GM23248 (cell line): Measurements from ENCODE around the gene NAT16. TPM values are rescaled to one million over a fixed set of nuclear protein-coding genes. Genes with fewer than 3 reads are reported as not detected.

Experiments
- DNase-seq: peaks from one replicate; pipeline ENCODE4 v3.0.0-alpha.2; 2015
- H2AFZ ChIP-seq: fragments of 200-600 bp; sonication (generic); 2 replicates; pipeline ENCODE4 v1.6.1; 2016; ENCODE audit warnings: antibody characterized with exemption
- H3F3A ChIP-seq: fragments of 200-600 bp; sonication (generic); 2 replicates; pipeline ENCODE4 v1.6.1; 2016; ENCODE audit warnings: mild to moderate bottlenecking, antibody characterized with exemption, mixed run types; ENCODE audit not compliant: insufficient read depth
- H3K27ac ChIP-seq: fragments of 200-600 bp; sonication (generic); 2 replicates; pipeline ENCODE4 v1.5.1; 2016; ENCODE audit warnings: mild to moderate bottlenecking
- H3K27me3 ChIP-seq: fragments of 200-600 bp; sonication (generic); replicated peaks from 2 replicates; pipeline ENCODE4 v1.6.1; 2016; ENCODE audit warnings: mild to moderate bottlenecking; ENCODE audit not compliant: insufficient read depth
- H3K36me3 ChIP-seq: fragments of 200-600 bp; sonication (generic); 2 replicates; pipeline ENCODE4 v1.6.1; 2016; ENCODE audit warnings: low read depth, mild to moderate bottlenecking
- H3K4me1 ChIP-seq: fragments of 200-600 bp; sonication (generic); 2 replicates; pipeline ENCODE4 v1.6.1; 2016; ENCODE audit warnings: mild to moderate bottlenecking; ENCODE audit not compliant: insufficient read depth
- H3K4me2 ChIP-seq: fragments of 200-600 bp; sonication (generic); one replicate; pipeline ENCODE4 v1.6.1; 2016; ENCODE audit warnings: mild to moderate bottlenecking; ENCODE audit not compliant: unreplicated experiment
- H3K4me3 ChIP-seq: fragments of 200-600 bp; sonication (generic); 2 replicates; pipeline ENCODE4 v1.5.1; 2016; ENCODE audit warnings: mild to moderate bottlenecking
- H3K79me2 ChIP-seq: fragments of 200-600 bp; sonication (generic); 2 replicates; pipeline ENCODE4 v1.6.1; 2016; ENCODE audit warnings: mild to moderate bottlenecking; ENCODE audit not compliant: insufficient read depth
- H3K9ac ChIP-seq: fragments of 200-600 bp; sonication (generic); 2 replicates; pipeline ENCODE4 v1.6.1; 2016; ENCODE audit warnings: mild to moderate bottlenecking
- H3K9me2 ChIP-seq: fragments of 200-600 bp; sonication (generic); 2 replicates; pipeline ENCODE4 v1.6.1; 2016; ENCODE audit warnings: mixed run types, mild to moderate bottlenecking, moderate library complexity; ENCODE audit not compliant: insufficient read depth
- H3K9me3 ChIP-seq: fragments of 200-600 bp; sonication (generic); one replicate; pipeline ENCODE4 v1.6.1; 2017; ENCODE audit warnings: low read depth
- H4K20me1 ChIP-seq: fragments of 200-600 bp; sonication (generic); 2 replicates; pipeline ENCODE4 v1.6.0; 2016; ENCODE audit not compliant: insufficient read depth
- EZH2 ChIP-seq: fragments of 200-600 bp; sonication (generic); IDR thresholded peaks from 2 replicates; pipeline ENCODE4 v1.6.1; 2018; ENCODE audit warnings: antibody characterized with exemption, mild to moderate bottlenecking; ENCODE audit not compliant: insufficient read depth, poor library complexity, severe bottlenecking
- EZH2phosphoT487 ChIP-seq: fragments of 200-600 bp; sonication (generic); IDR thresholded peaks from 2 replicates; pipeline ENCODE4 v1.6.1; 2018; ENCODE audit warnings: antibody characterized with exemption, moderate library complexity, mild to moderate bottlenecking, low read depth; ENCODE audit not compliant: insufficient read depth
- WGBS, 2 experiments: methylation state at CpG; one replicate each; pipeline ENCODE4 v1.1.6; 2015 to 2017; ENCODE audit warnings: low lambda C conversion rate in 2 of 2, low coverage in 1 of 2; ENCODE audit errors: missing lambda C conversion rate in 2 of 2; 5-methylcytosine and 5-hydroxymethylcytosine counted together
- in situ Hi-C: fragments of 300-500 bp; cut with MboI; formaldehyde crosslinking; loops from 2 replicates; pipeline ENCODE4 v1.15.0; 2020
- polyA plus RNA-seq: library from polyadenylated mRNA; unstranded; fragments of >200 nt; fragmentation: Nextera tagmentation; extraction: Ambion mirVana; gene quantifications from 2 replicates; pipeline ENCODE4 v1.2.1, GENCODE V29; 2016
- total RNA-seq: library from RNA; depleted of rRNA; stranded (reverse); fragments of >200 nt; shearing (Covaris generic); gene quantifications from 2 replicates; pipeline ENCODE4 v1.2.3, GENCODE V29; 2014

NAT16 gene
- total and polyA plus RNA-seq, 2 experiments from 2014 or later = not detected

GRCh38 chr7:101163279-101164070 lies 16.6 kb downstream of the NAT16 start:
- 0 out of 2 replicates have a peak, but pooled peaks cover 10% of the 10 kb centered on the region for H3K4me1 ChIP-seq
- in situ Hi-C loops = no loop called here
- peak overlapping the region; percentile 48 for H3K4me3 ChIP-seq
- H4K20me1 ChIP-seq = no peaks in the 10 kb centered on the region
- peak overlapping the region; percentile 49 for H3K4me2 ChIP-seq
- H2AFZ ChIP-seq = no peak overlapping the region
- 2 to 6% methylated on average over 37 to 78 of the region's 92 CpGs for WGBS, 2 experiments
- peak; percentile 30 for DNase-seq
- TF ChIP-seq EZH2 = no peak
- no peak for TF ChIP-seq EZH2phosphoT487
- H3K79me2 ChIP-seq = no peaks in the 10 kb centered on the region
- H3K27me3 ChIP-seq = 0 out of 2 replicates have a peak, but pooled peaks cover 11% of the 10 kb centered on the region
- no peaks in the 10 kb centered on the region for H3K36me3 ChIP-seq
- H3K9me3 ChIP-seq = no peaks in the 10 kb centered on the region
- no peaks in the 10 kb centered on the region for H3K9me2 ChIP-seq
- no peak overlapping the region for H3K9ac ChIP-seq
- H3F3A ChIP-seq = peaks cover 13% of the 10 kb centered on the region
- no peak overlapping the region for H3K27ac ChIP-seq

- WGBS, 2 experiments = 5 to 9% methylated on average over 36 to 72 of the region's 74 CpGs
- in situ Hi-C loops = no loop called here
- Histone ChIP-seq H3K4me1 (0 out of 2 replicates have a peak, but pooled peaks cover 10% of the 10 kb centered on the region), H3K9me2 (no peaks in the 10 kb centered on the region), H3K36me3 (no peaks in the 10 kb centered on the region), H3K27me3 (0 out of 2 replicates have a peak, but pooled peaks cover 9% of the 10 kb centered on the region), H4K20me1 (no peaks in the 10 kb centered on the region), H2AFZ (no peak overlapping the region), H3K79me2 (peaks cover 3% of the 10 kb centered on the region; the same call in 1 of the 2 replicates), H3K9ac (no peak overlapping the region), H3K9me3 (no peaks in the 10 kb centered on the region), H3K4me3 (peak overlapping the region; percentile 48), H3K27ac (no peak overlapping the region), H3K4me2 (peak overlapping the region; percentile 43), H3F3A (peaks cover 6% of the 10 kb centered on the region)
- no peak for TF ChIP-seq EZH2
- peak; percentile 80 for DNase-seq
Measured at GRCh38 chr7:101162551-101163278, 17.4 kb downstream of the NAT16 start.

DNA sequence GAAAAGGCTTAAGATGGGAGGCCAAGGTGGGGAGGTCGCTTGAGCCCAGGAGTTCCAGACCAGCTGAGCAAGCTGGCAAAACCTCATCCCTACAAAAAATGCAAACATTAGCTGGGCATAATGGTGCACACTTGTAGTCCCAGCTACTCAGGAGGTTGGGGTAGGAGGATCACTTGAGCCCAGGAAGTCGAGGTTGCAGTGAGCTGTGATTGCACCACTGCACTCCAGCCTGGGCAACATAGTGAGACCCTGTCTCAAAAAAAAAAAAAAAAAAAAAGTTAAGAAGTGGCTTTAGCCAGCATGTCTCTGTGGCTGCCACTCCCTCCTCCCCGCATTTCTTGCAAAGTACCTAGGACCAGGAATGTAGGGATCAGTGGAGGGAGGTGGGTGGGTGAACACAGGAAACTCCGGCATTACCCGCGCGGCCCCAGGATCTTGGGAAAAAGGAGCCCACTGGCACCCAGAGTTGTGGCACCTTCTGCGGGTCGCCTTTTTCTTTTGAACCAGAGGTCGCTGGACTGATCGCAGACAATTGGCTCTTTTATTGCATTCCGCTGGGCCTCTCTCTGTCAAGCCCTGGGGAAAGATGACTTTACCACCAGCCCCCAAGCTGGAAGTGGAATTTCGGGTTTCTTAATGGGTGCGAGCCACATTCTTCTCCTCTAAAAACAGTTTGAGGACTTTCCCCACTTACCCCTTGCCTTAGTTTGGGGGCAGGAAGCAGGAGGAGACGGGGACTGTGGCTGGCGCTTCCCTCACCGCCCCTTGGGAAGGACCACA lies 18.2 kb downstream of the NAT16 start:
- Histone ChIP-seq H3K4me3 (no peak overlapping the region), H2AFZ (no peak overlapping the region), H3K4me2 (no peak overlapping the region), H4K20me1 (no peaks in the 10 kb centered on the region), H3K36me3 (peaks cover 5% of the 10 kb centered on the region; the same call in 1 of the 2 replicates), H3K9me3 (no peaks in the 10 kb centered on the region), H3F3A (peaks cover 4% of the 10 kb centered on the region; the same call in 1 of the 2 replicates), H3K27ac (no peak overlapping the region), H3K9ac (no peak overlapping the region), H3K4me1 (0 out of 2 replicates have a peak, but pooled peaks cover 10% of the 10 kb centered on the region), H3K79me2 (peaks cover 9% of the 10 kb centered on the region; the same call in 1 of the 2 replicates), H3K27me3 (0 out of 2 replicates have a peak, but pooled peaks cover 1% of the 10 kb centered on the region), H3K9me2 (no peaks in the 10 kb centered on the region)
- WGBS, 2 experiments = 91% methylated on average over 17 of the region's 17 CpGs
- DNase-seq = no peak
- in situ Hi-C loops = no loop called here
- TF ChIP-seq EZH2 (no peak), EZH2phosphoT487 (no peak)

- Histone ChIP-seq H3K4me3 (no peak overlapping the region), H4K20me1 (no peaks in the 10 kb centered on the region), H3K4me1 (0 out of 2 replicates have a peak, but pooled peaks cover 9% of the 10 kb centered on the region), H3K36me3 (peaks cover 6% of the 10 kb centered on the region; the same call in 1 of the 2 replicates), H3K27ac (no peak overlapping the region), H3K9me3 (no peaks in the 10 kb centered on the region), H3K9ac (no peak overlapping the region), H3K4me2 (no peak overlapping the region), H3K79me2 (peaks cover 15% of the 10 kb centered on the region), H2AFZ (no peak overlapping the region), H3K27me3 (no peaks in the 10 kb centered on the region), H3K9me2 (no peaks in the 10 kb centered on the region), H3F3A (peaks cover 4% of the 10 kb centered on the region; the same call in 1 of the 2 replicates)
- TF ChIP-seq EZH2phosphoT487 (no peak), EZH2 (no peak)
- DNase-seq = no peak
- in situ Hi-C loops = no loop called here
Measured at GRCh38 chr7:101160910-101161309, 19.2 kb downstream of the NAT16 start.
